Middle frontal gyrus (tissue), 1 donor: ENCODE measurements around the gene RBMS3.

Experiments
- DNase-seq: peaks from one replicate; pipeline ENCODE4 v3.0.0-alpha.2; 2015; ENCODE audit warnings: low spot score; ENCODE audit errors: extremely low spot score

Gene RBMS3

GRCh38 chr3:29475305-29475840, 194.5 kb downstream of the RBMS3 start:
- DNase-seq = no peak

GRCh38 chr3:29475854-29476253, 195.0 kb downstream of the RBMS3 start:
- no peak for DNase-seq

- DNase-seq = no peak
Observed at GRCh38 chr3:29478611-29479010, 197.7 kb downstream of the RBMS3 start.

GRCh38 chr3:29481249-29481648, 200.4 kb downstream of the RBMS3 start:
- DNase-seq = no peak

- no peak for DNase-seq
Observed at GRCh38 chr3:29481969-29482767, 201.3 kb downstream of the RBMS3 start.

- no peak for DNase-seq
Observed at GRCh38 chr3:29484633-29485032, 203.8 kb downstream of the RBMS3 start.

- no peak for DNase-seq
Observed at GRCh38 chr3:29486096-29486495, 205.2 kb downstream of the RBMS3 start.

- no peak for DNase-seq
Observed at GRCh38 chr3:29486917-29487316, 206.0 kb downstream of the RBMS3 start.

GRCh38 chr3:29488922-29489321, 208.1 kb downstream of the RBMS3 start:
- DNase-seq = no peak

- no peak for DNase-seq
Observed at GRCh38 chr3:29493109-29493508, 212.2 kb downstream of the RBMS3 start.

GRCh38 chr3:29494305-29495036, 213.6 kb downstream of the RBMS3 start:
- no peak for DNase-seq

GRCh38 chr3:29497282-29497681, 216.4 kb downstream of the RBMS3 start:
- no peak for DNase-seq

- no peak for DNase-seq
Observed at GRCh38 chr3:29502771-29503170, 221.9 kb downstream of the RBMS3 start.

- DNase-seq = no peak
Observed at GRCh38 chr3:29503314-29503713, 222.4 kb downstream of the RBMS3 start.

GRCh38 chr3:29503958-29504357, 223.1 kb downstream of the RBMS3 start:
- no peak for DNase-seq

GRCh38 chr3:29506502-29506901, 225.6 kb downstream of the RBMS3 start:
- no peak for DNase-seq

- no peak for DNase-seq
Observed at GRCh38 chr3:29511701-29512100, 230.8 kb downstream of the RBMS3 start.

- DNase-seq = no peak
Observed at GRCh38 chr3:29512641-29513040, 231.8 kb downstream of the RBMS3 start.

- DNase-seq = no peak
Observed at GRCh38 chr3:29513236-29513635, 232.4 kb downstream of the RBMS3 start.

- DNase-seq = no peak
Observed at GRCh38 chr3:29514170-29514569, 233.3 kb downstream of the RBMS3 start.

- DNase-seq = no peak
Observed at GRCh38 chr3:29514912-29515311, 234.0 kb downstream of the RBMS3 start.

GRCh38 chr3:29515451-29515850, 234.6 kb downstream of the RBMS3 start:
- DNase-seq = no peak

GRCh38 chr3:29516164-29516563, 235.3 kb downstream of the RBMS3 start:
- no peak for DNase-seq
